VCaP (cell line): ENCODE data around the gene LAMA3.

ENCODE experiments used
- H3K27ac ChIP-seq: fragments of 450-650 bp; 2 replicates; pipeline ENCODE4 v1.5.1; 2017
- TF ChIP-seq, protein P1 (sequence below): fragments of 450-650 bp; conservative IDR thresholded peaks from 2 replicates; pipeline ENCODE4 v1.5.1; 2017; ENCODE audit warnings: mild to moderate bottlenecking, moderate library complexity

Gene LAMA3

GRCh38 chr18:23927821-23928746 is 238.8 kb downstream of the LAMA3 start:
- TF ChIP-seq, protein P1, sequence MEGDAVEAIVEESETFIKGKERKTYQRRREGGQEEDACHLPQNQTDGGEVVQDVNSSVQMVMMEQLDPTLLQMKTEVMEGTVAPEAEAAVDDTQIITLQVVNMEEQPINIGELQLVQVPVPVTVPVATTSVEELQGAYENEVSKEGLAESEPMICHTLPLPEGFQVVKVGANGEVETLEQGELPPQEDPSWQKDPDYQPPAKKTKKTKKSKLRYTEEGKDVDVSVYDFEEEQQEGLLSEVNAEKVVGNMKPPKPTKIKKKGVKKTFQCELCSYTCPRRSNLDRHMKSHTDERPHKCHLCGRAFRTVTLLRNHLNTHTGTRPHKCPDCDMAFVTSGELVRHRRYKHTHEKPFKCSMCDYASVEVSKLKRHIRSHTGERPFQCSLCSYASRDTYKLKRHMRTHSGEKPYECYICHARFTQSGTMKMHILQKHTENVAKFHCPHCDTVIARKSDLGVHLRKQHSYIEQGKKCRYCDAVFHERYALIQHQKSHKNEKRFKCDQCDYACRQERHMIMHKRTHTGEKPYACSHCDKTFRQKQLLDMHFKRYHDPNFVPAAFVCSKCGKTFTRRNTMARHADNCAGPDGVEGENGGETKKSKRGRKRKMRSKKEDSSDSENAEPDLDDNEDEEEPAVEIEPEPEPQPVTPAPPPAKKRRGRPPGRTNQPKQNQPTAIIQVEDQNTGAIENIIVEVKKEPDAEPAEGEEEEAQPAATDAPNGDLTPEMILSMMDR, result no peak
- H3K27ac ChIP-seq, result peak overlapping the region; percentile 44; the same call in 1 of the 2 replicates

- TF ChIP-seq, protein P1, result no peak
- no peak overlapping the region; the same call in 1 of the 2 replicates for H3K27ac ChIP-seq
Measured at GRCh38 chr18:23929362-23929930, 240.2 kb downstream of the LAMA3 start.

GRCh38 chr18:23930002-23930401 is 240.7 kb downstream of the LAMA3 start:
- H3K27ac ChIP-seq, result no peak overlapping the region
- TF ChIP-seq, protein P1, result no peak

GRCh38 chr18:23932385-23933067 is 243.3 kb downstream of the LAMA3 start:
- TF ChIP-seq, protein P1, result no peak
- peak overlapping the region; percentile 58 for H3K27ac ChIP-seq

GRCh38 chr18:23933407-23933806 is 244.2 kb downstream of the LAMA3 start:
- peak overlapping the region; percentile 58; the same call in 1 of the 2 replicates for H3K27ac ChIP-seq
- TF ChIP-seq, protein P1, result no peak

GRCh38 chr18:23934252-23934651 is 245.0 kb downstream of the LAMA3 start:
- no peak overlapping the region; the same call in 1 of the 2 replicates for H3K27ac ChIP-seq
- TF ChIP-seq, protein P1, result no peak

GRCh38 chr18:23934863-23935262 is 245.6 kb downstream of the LAMA3 start:
- TF ChIP-seq, protein P1, result no peak
- no peak overlapping the region; the same call in 1 of the 2 replicates for H3K27ac ChIP-seq
